HG03571 (cell line): Measurements from ENCODE around the gene RPP25L.

Source experiments
- ATAC-seq: cut with Tn5 transposase; IDR thresholded peaks from one replicate; pipeline ENCODE4 v1.9.1; 2021; ENCODE audit not compliant: unreplicated experiment

Gene RPP25L

DNA sequence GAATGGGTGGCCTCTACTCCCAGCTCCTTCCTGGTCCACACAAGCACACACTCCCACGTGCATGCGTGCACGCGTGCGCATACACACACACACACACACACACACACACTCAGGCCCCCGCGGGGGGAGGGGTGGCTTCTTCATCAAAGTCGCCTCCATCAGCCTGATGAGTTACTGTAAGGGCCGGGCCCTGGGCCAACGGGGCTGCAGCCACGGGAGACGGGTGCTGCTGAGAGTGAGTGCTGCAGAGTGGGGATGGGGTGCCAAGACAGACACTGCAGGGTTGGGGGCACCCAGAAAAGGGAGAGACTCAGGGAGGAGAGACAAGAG is 40.5 kb downstream of the RPP25L start:
- ATAC-seq, result no peak

DNA sequence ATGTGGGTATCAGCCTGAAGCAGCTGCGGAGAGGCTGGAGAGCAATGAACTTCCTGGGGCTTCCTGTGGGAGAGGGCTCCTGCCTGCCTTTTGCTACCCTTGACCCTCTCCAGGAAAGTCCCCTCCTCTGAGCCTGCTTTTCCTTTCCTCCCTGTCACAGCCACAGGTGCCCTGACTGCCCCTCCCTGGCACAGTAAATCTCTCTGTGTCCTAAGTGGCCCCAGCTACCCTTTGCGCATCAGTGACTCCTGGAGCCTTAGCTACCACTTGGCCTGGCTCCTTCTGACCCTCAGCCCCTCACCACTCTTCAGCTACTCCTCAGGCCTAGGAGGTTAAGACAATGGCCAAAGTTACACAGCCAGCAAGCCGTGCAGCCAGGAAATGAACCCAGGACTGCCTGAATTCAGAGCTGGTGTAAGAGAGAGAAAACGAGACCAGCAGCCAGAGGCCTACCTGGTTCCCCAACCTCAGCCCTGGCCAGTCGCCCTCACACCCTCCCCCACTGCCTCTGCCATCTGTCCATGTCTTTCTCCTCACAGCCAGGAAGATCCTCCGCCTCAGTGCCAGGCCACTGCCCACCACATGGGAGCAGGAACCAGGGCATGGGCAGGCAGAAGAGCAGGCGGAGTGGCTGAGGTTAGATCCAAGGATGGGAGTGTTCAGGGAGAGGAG is 41.0 kb downstream of the RPP25L start:
- no peak for ATAC-seq

DNA sequence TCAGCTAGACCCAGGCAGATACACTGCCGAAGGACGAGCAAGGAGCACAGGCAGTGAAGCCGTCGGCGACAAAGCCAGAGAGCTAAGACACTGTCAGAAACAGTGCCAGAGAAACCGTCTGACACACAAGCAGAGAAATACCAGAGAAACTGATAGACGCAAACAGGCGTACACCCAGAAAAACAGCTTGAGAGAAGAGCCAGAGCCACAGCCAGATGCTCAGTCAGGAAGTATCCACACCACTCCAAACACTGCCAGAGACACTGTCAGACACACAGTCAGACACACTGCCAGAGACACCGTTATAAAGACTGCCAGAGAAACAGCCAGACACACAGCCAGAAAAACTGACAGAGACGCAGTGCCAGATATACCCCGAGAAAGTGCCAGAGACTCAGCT is 41.5 kb downstream of the RPP25L start:
- ATAC-seq, result no peak

DNA sequence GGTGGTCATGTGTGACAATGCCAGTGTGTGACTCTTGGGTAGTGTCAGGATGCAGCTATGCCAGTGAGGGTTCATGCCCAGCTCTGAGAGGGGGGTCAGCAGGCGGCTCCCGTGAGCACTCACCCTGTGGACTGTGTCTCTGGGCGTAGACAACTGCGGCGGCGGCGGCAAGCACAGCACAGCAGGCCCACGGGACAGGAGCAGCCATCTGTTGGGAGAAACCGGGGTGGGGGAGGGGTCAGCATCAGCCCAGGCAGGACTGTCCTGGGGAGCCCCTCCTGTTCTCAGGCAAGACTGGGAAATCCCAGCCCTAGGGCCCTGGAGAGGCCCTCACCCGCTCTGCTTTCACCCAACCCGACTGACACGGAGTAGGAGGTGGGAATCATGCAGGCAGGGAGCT is 43.1 kb downstream of the RPP25L start:
- ATAC-seq, result no peak

DNA sequence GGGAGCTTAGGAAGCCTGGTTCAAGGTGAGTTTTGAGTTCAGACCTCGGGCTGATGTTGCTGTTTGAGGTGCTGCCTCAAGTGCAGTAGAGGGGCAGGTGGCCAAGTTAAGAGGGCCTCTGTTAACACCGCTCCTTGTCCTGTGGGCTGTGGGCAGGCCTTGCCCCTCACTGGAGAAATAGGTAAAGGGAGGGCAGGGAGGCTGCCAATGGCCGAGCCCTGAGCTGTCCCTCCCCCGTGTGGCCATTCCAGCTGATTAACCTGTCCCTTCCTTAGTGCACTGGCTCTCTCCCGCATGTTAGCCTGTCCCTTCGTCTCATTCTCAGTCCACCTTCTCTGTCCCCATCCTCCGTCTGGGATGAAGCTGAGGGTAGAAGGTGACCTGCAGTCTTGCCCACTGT is 43.8 kb downstream of the RPP25L start:
- no peak for ATAC-seq

DNA sequence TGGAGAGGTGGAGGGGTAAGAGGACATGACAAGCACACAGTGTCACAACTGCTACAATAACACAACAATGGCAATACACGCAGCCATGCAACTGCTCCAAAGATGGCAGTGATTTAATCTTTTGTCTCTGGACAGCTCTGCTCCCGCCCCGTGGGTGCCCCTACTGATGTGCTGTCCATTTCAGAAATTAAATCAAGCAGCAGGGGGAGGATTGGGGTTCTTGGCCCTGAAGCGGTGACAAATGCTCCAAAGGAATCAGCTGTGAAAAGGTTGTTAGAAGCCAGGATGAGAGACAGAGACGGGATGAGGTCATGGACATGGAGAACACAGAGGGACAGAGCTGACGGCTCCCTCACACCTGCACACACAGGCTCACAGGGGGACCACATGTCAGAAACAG is 44.9 kb downstream of the RPP25L start:
- ATAC-seq, result no peak

DNA sequence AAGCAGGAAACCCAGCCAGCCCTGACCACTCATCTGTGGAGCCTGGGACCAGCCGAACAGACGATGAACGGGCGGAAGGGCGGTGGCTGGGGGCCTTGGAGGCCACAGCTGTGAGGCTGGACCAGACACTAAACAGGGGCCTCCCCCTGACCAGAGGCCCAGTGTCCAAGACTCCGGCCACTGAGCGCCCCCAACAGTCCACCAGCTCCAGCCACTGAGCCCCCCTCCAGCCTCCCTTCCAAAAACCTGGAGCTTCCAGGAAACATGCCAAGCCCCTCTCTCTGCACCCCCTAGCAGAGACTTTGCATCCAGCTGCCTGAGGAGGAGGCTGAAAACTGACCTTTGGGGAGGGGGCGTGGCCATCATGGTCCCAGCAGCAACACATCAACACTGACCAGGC is 45.6 kb downstream of the RPP25L start:
- ATAC-seq, result no peak

DNA sequence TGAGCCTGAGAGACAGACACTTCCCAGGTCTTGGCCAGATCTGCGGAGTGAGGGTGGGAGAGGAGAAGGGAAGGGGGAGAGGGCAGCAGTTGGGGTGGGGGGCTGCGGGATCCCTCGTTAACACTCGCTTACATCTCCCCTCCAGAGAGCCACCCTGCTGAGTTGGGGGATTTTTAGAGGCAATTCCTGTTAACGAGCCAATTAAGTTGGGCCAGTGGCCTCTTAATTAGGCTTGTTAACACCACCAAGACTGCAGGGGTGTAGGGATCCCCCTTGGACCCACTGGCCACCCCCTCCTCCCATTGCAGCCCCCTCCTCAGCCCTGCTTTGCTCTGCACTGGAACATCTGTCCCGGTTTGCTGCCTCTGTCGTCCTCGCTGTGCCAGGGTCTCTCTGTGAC is 46.0 kb downstream of the RPP25L start:
- no peak for ATAC-seq

DNA sequence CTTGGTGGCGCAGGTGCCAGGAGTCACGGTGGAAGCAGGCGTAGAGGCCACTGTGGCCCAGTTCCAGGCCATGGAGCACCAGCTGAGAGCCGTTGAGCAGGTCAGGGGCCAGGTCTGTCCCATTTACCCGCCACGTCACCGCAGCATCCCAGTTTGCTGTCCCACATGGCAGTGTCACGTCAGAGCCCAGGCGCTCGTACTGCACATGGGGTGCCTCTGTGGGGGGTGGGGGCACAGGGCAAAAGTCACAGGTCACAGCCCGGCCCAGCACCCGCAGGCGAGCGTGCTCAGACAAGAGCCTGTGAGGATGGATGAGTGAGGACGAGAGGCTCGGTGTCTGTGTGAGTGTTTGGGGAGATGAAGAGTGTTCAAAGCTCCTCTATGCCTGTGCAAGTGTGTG is 47.3 kb downstream of the RPP25L start:
- ATAC-seq, result no peak

DNA sequence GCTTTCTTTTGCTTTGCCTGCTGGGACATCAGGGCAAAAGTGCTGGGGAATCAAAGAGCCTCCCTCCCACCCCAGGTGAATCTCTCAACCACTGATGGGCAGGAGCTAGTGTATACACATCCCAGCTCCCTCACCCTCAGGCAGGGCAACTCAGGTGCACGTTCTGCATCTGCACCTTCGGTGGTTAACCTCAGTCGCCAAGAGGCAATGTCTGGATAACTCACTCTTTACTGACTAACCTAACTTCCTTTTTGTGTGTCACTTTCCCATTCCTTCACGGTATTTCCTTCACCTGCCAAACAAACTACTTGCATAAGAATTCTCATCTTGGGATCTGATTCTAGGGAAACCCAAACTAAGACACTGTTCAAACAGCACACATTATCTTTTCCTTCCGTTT is 48.6 kb downstream of the RPP25L start:
- ATAC-seq, result no peak

DNA sequence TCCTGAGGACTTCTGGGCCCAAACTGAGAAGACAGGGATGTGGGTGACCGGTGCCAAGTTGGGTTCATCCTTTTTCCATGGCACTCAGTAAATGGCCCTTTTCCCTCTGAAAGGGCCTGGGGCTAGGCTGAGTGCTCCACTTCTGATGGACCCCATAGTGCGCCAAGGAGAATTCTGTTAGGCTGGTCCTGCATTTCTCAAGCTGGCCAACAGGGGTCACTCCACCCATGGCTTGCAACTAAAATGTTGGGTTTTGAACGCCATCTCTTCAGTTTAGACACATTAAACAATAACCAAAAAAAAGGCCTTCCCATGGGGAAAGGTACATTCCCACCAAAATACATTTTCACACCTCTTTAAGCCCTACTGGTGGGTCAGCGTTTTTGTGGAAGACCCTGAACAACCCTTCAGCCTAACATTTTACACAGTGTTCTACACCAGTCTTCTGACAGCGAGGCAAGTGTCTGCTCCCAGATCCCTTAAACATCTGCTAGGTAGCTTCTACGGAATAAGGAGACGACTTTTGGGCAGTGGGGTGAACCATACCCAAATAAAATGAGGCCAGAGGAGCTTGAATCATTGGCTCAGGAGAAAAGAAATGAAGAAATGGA is 49.7 kb downstream of the RPP25L start:
- ATAC-seq, result no peak

DNA sequence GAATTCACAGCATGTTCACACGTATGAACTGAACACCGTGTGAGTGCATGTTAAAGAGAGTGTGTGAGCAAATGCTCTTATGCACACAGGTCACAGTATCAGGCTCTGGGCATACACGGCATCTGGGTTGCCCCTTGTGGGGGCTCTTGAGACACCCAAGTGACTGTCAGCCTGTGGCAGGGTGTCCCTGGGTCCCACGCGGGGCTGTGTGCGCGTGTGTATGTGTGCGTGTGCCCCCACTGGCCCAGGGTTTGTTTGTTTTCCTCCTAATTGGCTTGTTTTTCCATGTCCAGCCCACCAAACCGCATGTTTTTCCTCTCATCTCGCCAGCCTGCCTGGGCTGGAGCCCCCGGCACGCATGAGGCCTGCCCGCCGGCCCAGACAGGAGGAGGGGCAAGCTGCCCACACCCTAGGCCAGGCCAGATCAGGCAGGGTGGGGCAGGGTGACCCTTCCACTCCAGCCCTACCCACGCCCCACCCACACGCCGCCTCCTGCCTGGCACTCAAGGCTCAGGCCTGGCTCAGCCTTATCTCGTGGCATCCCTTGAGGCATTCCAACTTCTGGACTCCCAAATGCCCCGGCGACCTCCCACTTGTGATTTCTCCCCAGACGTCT is 51.2 kb downstream of the RPP25L start:
- no peak for ATAC-seq
